K562 (cell line): ENCODE results near the gene RHBDF2.

Source experiments
- HDAC2 ChIP-seq: fragments of 450-650 bp; IDR thresholded peaks from 2 replicates; pipeline ENCODE4 v1.6.1; 2016; ENCODE audit warnings: mild to moderate bottlenecking
- MYC ChIP-seq, 2 experiments: fragments of 250-450 bp in 1 of 2; sonication (Bioruptor Pico) in 1 of 2; IDR thresholded peaks; 2 replicates each; pipeline versions ENCODE4 v1.5.1 to v1.6.1; 2012 to 2021; ENCODE audit warnings: low read depth in 2 of 2, borderline replicate concordance in 1 of 2, improper control_type of control experiment in 1 of 2, low read length in 1 of 2, mild to moderate bottlenecking in 1 of 2, moderate library complexity in 1 of 2
- SMC3 ChIP-seq: conservative IDR thresholded peaks from 2 replicates; pipeline ENCODE4 v1.6.1; 2011; ENCODE audit warnings: low read depth, low read length, improper control_type of control experiment; ENCODE audit not compliant: insufficient read depth
- ZKSCAN1 ChIP-seq: fragments of 150-350 bp; IDR thresholded peaks from 2 replicates; pipeline ENCODE4 v1.6.1; 2016; ENCODE audit warnings: low read depth, low read length
- ZNF274 ChIP-seq: IDR thresholded peaks from 2 replicates; pipeline ENCODE4 v1.6.1; 2011; ENCODE audit warnings: low read depth, mild to moderate bottlenecking, low read length, moderate library complexity, borderline replicate concordance

- no peak for TF ChIP-seq ZKSCAN1
- no peak for TF ChIP-seq HDAC2
- no peak for TF ChIP-seq SMC3
- no peak for TF ChIP-seq ZNF274
- TF ChIP-seq MYC (IDR thresholded peaks at IDR 0.05; ENCODE audit: low read depth, low read length), result no peak
- no peak for TF ChIP-seq MYC (CRISPR knock-in tag; IDR thresholded peaks at IDR 0.05; ENCODE audit: borderline replicate concordance, low read depth)
These were observed 78.4 kb downstream of the RHBDF2 start for GRCh38 chr17:76422860-76423259.
